HepG2 (cell line): ENCODE results near the gene ZNF367. TPM values are rescaled to one million over a fixed set of nuclear protein-coding genes. Genes with fewer than 3 reads are reported as not detected.

Experiments
- ATAD3A ChIP-seq: sonication (generic); formaldehyde crosslinking; IDR thresholded peaks from 2 replicates; pipeline ENCODE4 v1.4.0; 2020; ENCODE audit warnings: missing genetic modification reagents
- ETV6 ChIP-seq: sonication (generic); formaldehyde crosslinking; conservative IDR thresholded peaks from 2 replicates; pipeline ENCODE4 v1.4.0; 2020; ENCODE audit warnings: missing genetic modification reagents
- KDM3A ChIP-seq: IDR thresholded peaks from 2 replicates; pipeline ENCODE4 v1.6.1; 2018; ENCODE audit warnings: low read depth, missing compliant biosample characterization
- KLF12 ChIP-seq: sonication (generic); formaldehyde crosslinking; IDR thresholded peaks from 2 replicates; pipeline ENCODE4 v1.4.0; 2020; ENCODE audit warnings: missing genetic modification reagents, borderline replicate concordance
- LCORL ChIP-seq, 2 experiments: fragments of 450-650 bp in 1 of 2; sonication (generic) in 1 of 2; formaldehyde crosslinking in 1 of 2; IDR thresholded peaks; 2 replicates each; pipeline versions ENCODE4 v1.5.0 to v1.6.1; 2017 to 2020; ENCODE audit warnings: antibody characterized with exemption in 1 of 2, missing genetic modification reagents in 1 of 2
- MIER3 ChIP-seq: IDR thresholded peaks from 2 replicates; pipeline ENCODE4 v1.6.1; 2016; ENCODE audit warnings: missing compliant biosample characterization, borderline replicate concordance
- PATZ1 ChIP-seq: sonication (generic); formaldehyde crosslinking; IDR thresholded peaks from 2 replicates; pipeline ENCODE4 v1.4.0; 2020; ENCODE audit warnings: missing genetic modification reagents
- RELA ChIP-seq: sonication (generic); formaldehyde crosslinking; IDR thresholded peaks from 2 replicates; pipeline ENCODE4 v1.4.0; 2020; ENCODE audit warnings: missing genetic modification reagents
- TBX2 ChIP-seq: sonication (generic); formaldehyde crosslinking; IDR thresholded peaks from 2 replicates; pipeline ENCODE4 v1.5.0; 2020; ENCODE audit warnings: missing genetic modification reagents, mild to moderate bottlenecking, borderline replicate concordance
- ZBTB46 ChIP-seq: sonication (generic); formaldehyde crosslinking; IDR thresholded peaks from 2 replicates; pipeline ENCODE4 v1.4.0; 2020; ENCODE audit warnings: mild to moderate bottlenecking, missing genetic modification reagents, borderline replicate concordance
- ZNF513 ChIP-seq: sonication (generic); formaldehyde crosslinking; conservative IDR thresholded peaks from 2 replicates; pipeline ENCODE4 v1.5.0; 2020; ENCODE audit warnings: missing genetic modification reagents
- polyA plus RNA-seq, 8 experiments: library from polyadenylated mRNA; depleted of rRNA in 3 of 8; stranded (reverse) in 7 of 8; unstranded in 1 of 8; fragments of >200 nt; fragmentation: Illumina TruSeq in 4 of 8; extraction: Trizol in 4 of 8; gene quantifications; 2 replicates each; pipeline versions ENCODE4 v1.2.1 to v1.2.3, GENCODE V29; 2011 to 2016; ENCODE audit warnings: low read depth in 4 of 8, missing spikeins in 1 of 8, mixed read lengths in 1 of 8; ENCODE audit not compliant: insufficient read depth in 1 of 8
- total RNA-seq, 5 experiments: library from RNA; depleted of rRNA; stranded (reverse); fragments of >200 nt; fragmentation: Illumina TruSeq; extraction: Trizol; gene quantifications; 2 replicates each; pipeline ENCODE4 v1.2.3, GENCODE V29; 2016; ENCODE audit warnings: low read depth in 1 of 5
- TF ChIP-seq, protein P1 (sequence below): conservative IDR thresholded peaks from 2 replicates; pipeline ENCODE4 v1.6.1; 2018; ENCODE audit warnings: missing genetic modification reagents
- TF ChIP-seq, protein P2 (sequence below): IDR thresholded peaks from 2 replicates; pipeline ENCODE4 v1.6.1; 2018; ENCODE audit warnings: missing genetic modification reagents
- TF ChIP-seq, protein P3 (sequence below): sonication (generic); formaldehyde crosslinking; IDR thresholded peaks from 2 replicates; pipeline ENCODE4 v1.5.0; 2020; ENCODE audit warnings: mild to moderate bottlenecking, missing genetic modification reagents

Gene ZNF367
- total and polyA plus RNA-seq, 2 of the 13 experiments (the other 11 are each of a cell fraction or from before 2014, with no cell fraction given) = 2.9 to 7.7 TPM

DNA sequence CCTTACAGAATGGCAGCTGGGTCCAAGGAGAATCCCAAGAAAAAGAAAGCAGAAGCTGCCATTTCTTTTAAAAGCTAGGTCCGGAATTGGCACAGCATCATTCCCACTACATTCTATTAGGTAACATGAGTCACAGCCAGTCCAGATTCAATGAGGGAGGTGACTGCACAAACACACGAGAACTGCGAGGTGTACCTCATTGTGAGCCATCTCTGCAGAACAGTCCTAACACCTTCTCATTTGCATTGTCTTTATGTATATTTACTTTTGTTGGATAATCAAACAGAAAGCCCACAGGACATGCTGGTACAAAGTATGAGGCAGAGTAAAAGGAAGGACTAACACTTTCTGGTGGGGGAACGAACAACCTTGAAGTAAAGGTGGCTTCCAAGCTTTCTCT is 17.2 kb upstream of the ZNF367 start (continued):
- TF ChIP-seq, protein P1, sequence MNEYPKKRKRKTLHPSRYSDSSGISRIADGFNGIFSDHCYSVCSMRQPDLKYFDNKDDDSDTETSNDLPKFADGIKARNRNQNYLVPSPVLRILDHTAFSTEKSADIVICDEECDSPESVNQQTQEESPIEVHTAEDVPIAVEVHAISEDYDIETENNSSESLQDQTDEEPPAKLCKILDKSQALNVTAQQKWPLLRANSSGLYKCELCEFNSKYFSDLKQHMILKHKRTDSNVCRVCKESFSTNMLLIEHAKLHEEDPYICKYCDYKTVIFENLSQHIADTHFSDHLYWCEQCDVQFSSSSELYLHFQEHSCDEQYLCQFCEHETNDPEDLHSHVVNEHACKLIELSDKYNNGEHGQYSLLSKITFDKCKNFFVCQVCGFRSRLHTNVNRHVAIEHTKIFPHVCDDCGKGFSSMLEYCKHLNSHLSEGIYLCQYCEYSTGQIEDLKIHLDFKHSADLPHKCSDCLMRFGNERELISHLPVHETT (CRISPR knock-in tag) = no peak
- no peak for TF ChIP-seq ETV6 (CRISPR knock-in tag)
- TF ChIP-seq TBX2 = peak; percentile 59; the same call in 1 of the 2 replicates
- TF ChIP-seq ZBTB46 (CRISPR knock-in tag) = no peak
- TF ChIP-seq, protein P2, sequence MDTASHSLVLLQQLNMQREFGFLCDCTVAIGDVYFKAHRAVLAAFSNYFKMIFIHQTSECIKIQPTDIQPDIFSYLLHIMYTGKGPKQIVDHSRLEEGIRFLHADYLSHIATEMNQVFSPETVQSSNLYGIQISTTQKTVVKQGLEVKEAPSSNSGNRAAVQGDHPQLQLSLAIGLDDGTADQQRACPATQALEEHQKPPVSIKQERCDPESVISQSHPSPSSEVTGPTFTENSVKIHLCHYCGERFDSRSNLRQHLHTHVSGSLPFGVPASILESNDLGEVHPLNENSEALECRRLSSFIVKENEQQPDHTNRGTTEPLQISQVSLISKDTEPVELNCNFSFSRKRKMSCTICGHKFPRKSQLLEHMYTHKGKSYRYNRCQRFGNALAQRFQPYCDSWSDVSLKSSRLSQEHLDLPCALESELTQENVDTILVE (CRISPR knock-in tag) = 0 out of 2 replicates have a peak, but pooled peaks have one; percentile 29
- TF ChIP-seq ZNF513 (CRISPR knock-in tag) = no peak
- no peak for TF ChIP-seq KDM3A (CRISPR knock-in tag)
- TF ChIP-seq MIER3 = 0 out of 2 replicates have a peak, but pooled peaks have one; percentile 27
- TF ChIP-seq KLF12 (CRISPR knock-in tag) = no peak
- TF ChIP-seq ATAD3A (CRISPR knock-in tag) = no peak
- TF ChIP-seq RELA (CRISPR knock-in tag) = no peak
- no peak for TF ChIP-seq PATZ1 (CRISPR knock-in tag)
- no peak for TF ChIP-seq LCORL (IDR thresholded peaks at IDR 0.05)
- 0 out of 2 replicates have a peak, but pooled peaks have one; percentile 15 for TF ChIP-seq LCORL (CRISPR knock-in tag; IDR thresholded peaks at IDR 0.05)
- TF ChIP-seq, protein P3, sequence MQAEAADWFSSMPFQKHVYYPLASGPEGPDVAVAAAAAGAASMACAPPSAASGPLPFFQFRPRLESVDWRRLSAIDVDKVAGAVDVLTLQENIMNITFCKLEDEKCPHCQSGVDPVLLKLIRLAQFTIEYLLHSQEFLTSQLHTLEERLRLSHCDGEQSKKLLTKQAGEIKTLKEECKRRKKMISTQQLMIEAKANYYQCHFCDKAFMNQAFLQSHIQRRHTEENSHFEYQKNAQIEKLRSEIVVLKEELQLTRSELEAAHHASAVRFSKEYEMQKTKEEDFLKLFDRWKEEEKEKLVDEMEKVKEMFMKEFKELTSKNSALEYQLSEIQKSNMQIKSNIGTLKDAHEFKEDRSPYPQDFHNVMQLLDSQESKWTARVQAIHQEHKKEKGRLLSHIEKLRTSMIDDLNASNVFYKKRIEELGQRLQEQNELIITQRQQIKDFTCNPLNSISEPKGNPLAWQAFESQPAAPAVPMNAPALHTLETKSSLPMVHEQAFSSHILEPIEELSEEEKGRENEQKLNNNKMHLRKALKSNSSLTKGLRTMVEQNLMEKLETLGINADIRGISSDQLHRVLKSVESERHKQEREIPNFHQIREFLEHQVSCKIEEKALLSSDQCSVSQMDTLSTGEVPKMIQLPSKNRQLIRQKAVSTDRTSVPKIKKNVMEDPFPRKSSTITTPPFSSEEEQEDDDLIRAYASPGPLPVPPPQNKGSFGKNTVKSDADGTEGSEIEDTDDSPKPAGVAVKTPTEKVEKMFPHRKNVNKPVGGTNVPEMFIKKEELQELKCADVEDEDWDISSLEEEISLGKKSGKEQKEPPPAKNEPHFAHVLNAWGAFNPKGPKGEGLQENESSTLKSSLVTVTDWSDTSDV (CRISPR knock-in tag) = no peak
